ENCODE data around the gene PIGC. TPM values are rescaled to one million over a fixed set of nuclear protein-coding genes. Genes with fewer than 3 reads are reported as not detected.

The PIGC gene
- total RNA-seq, 1 donor from 2014 or later, result 25.0 TPM

DNA sequence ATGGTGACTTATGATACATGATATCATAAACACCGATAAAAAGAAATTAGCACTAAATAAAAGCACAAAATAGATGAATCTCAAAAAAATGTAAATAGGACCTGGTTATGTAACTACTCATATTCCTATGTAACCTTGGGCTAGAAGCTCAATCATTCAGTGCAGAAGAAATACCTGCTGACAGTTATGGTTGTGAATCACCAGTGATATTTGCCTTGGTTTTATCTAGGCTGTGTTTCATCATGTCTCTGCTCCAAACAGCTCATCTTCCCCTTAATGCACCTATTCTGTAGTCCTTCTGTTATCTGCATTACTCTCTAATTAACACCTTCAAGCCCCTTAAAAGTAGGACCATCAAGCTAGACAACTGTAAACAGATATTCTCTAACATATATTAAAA is 16.3 kb upstream of the PIGC start:
- TF ChIP-seq CTCF (conservative IDR thresholded peaks at IDR 0.05), result no peak
- H3K36me3 Mint-ChIP-seq (ENCODE audit: low read depth), result no peaks in the 10 kb centered on the region
- DNase-seq (ENCODE audit: low read depth, low spot score), result no peak
- no peak overlapping the region for H3K27ac Mint-ChIP-seq (ENCODE audit: unreplicated experiment)
- peaks cover 24% of the 10 kb centered on the region for H3K4me1 Mint-ChIP-seq
- no peaks in the 10 kb centered on the region for H3K9me3 Mint-ChIP-seq
- H3K27me3 Mint-ChIP-seq (ENCODE audit: low read depth), result no peaks in the 10 kb centered on the region
- H3K4me3 Mint-ChIP-seq, result no peak overlapping the region

DNA sequence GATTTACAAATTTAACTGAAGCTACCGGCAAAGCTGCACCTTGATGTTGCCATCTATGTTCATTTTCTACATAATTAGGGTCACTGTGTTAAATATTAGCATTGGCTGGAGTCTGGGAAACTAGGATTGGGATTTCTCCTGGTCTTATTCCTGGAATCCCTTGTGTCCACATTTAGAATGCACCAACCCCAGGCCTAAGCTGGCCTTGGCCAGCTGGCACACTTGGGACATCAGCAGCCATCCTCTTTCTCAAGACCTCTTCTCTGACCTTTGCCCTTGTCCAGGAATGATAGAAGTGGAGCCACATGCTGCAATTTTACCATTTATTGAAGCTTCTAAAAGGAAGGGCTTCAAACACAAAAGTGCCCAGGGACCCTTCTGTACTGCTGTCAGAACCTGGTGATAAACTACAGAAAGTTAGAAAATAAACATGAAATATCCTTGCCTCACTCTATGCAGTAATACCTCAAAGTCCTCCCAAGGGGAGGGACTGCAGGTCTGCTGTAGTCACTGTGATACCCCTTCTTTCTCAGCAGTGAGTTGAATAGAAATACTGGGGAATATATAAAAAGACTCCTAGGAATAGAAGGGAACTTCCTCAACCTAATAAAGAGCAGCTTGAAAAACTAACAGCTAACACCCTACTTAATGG is 13.7 kb upstream of the PIGC start:
- no peaks in the 10 kb centered on the region for H3K36me3 Mint-ChIP-seq (ENCODE audit: low read depth)
- no peak overlapping the region for H3K4me3 Mint-ChIP-seq
- no peaks in the 10 kb centered on the region for H3K27me3 Mint-ChIP-seq (ENCODE audit: low read depth)
- no peak for DNase-seq (ENCODE audit: low read depth, low spot score)
- H3K9me3 Mint-ChIP-seq, result no peaks in the 10 kb centered on the region
- TF ChIP-seq CTCF (conservative IDR thresholded peaks at IDR 0.05), result no peak
- H3K4me1 Mint-ChIP-seq, result peaks cover 27% of the 10 kb centered on the region
- no peak overlapping the region for H3K27ac Mint-ChIP-seq (ENCODE audit: unreplicated experiment)

GRCh38 chr1:172456344-172456769 is 12.5 kb upstream of the PIGC start:
- Mint-ChIP-seq H3K4me1 (peaks cover 26% of the 10 kb centered on the region), H3K9me3 (no peaks in the 10 kb centered on the region), H3K4me3 (no peak overlapping the region), H3K36me3 (ENCODE audit: low read depth) (no peaks in the 10 kb centered on the region), H3K27ac (ENCODE audit: unreplicated experiment) (no peak overlapping the region), H3K27me3 (ENCODE audit: low read depth) (no peaks in the 10 kb centered on the region)
- DNase-seq (ENCODE audit: low read depth, low spot score), result no peak
- no peak for TF ChIP-seq CTCF (conservative IDR thresholded peaks at IDR 0.05)

- Mint-ChIP-seq H3K27ac (ENCODE audit: unreplicated experiment) (no peak overlapping the region), H3K27me3 (ENCODE audit: low read depth) (no peaks in the 10 kb centered on the region), H3K4me1 (peaks cover 23% of the 10 kb centered on the region), H3K36me3 (ENCODE audit: low read depth) (no peaks in the 10 kb centered on the region), H3K4me3 (no peak overlapping the region), H3K9me3 (no peaks in the 10 kb centered on the region)
- DNase-seq (ENCODE audit: low read depth, low spot score), result no peak
- no peak for TF ChIP-seq CTCF (conservative IDR thresholded peaks at IDR 0.05)
Measured at GRCh38 chr1:172455451-172455850, 11.6 kb upstream of the PIGC start.

GRCh38 chr1:172453607-172454006 is 9.7 kb upstream of the PIGC start:
- TF ChIP-seq CTCF (conservative IDR thresholded peaks at IDR 0.05), result no peak
- H3K4me1 Mint-ChIP-seq, result peaks cover 23% of the 10 kb centered on the region
- DNase-seq (ENCODE audit: low read depth, low spot score), result no peak
- H3K36me3 Mint-ChIP-seq (ENCODE audit: low read depth), result no peaks in the 10 kb centered on the region
- no peak overlapping the region for H3K4me3 Mint-ChIP-seq
- H3K27ac Mint-ChIP-seq (ENCODE audit: unreplicated experiment), result peak overlapping the region; percentile 59
- no peaks in the 10 kb centered on the region for H3K9me3 Mint-ChIP-seq
- H3K27me3 Mint-ChIP-seq (ENCODE audit: low read depth), result no peaks in the 10 kb centered on the region

Data from neural crest cell (in vitro differentiated cells).